C4-2B (cell line): ENCODE results near the gene PICALM.

Experiments
- ZFX ChIP-seq: fragments of 450-650 bp; IDR thresholded peaks from 2 replicates; pipeline ENCODE4 v1.6.1; 2017
- TF ChIP-seq, protein P1 (sequence below): fragments of 450-650 bp; conservative IDR thresholded peaks from 2 replicates; pipeline ENCODE4 v1.5.1; 2017; ENCODE audit warnings: mild to moderate bottlenecking

DNA sequence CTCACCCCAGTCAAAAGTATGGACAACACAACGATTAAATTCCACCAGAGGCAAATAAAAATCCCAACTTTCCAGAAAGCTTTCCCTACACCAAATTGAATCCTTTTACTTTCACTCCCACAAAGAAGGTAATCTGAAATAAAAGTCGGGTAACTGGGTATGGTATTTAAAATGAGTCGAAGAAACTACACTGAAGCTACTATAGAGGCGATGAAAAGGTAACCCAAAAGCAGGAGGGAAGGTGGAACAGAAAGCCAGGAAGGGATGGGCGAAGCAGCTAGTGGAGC, 1.1 kb downstream of the PICALM start:
- TF ChIP-seq, protein P1, sequence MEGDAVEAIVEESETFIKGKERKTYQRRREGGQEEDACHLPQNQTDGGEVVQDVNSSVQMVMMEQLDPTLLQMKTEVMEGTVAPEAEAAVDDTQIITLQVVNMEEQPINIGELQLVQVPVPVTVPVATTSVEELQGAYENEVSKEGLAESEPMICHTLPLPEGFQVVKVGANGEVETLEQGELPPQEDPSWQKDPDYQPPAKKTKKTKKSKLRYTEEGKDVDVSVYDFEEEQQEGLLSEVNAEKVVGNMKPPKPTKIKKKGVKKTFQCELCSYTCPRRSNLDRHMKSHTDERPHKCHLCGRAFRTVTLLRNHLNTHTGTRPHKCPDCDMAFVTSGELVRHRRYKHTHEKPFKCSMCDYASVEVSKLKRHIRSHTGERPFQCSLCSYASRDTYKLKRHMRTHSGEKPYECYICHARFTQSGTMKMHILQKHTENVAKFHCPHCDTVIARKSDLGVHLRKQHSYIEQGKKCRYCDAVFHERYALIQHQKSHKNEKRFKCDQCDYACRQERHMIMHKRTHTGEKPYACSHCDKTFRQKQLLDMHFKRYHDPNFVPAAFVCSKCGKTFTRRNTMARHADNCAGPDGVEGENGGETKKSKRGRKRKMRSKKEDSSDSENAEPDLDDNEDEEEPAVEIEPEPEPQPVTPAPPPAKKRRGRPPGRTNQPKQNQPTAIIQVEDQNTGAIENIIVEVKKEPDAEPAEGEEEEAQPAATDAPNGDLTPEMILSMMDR: no peak
- no peak for TF ChIP-seq ZFX
